Skin epidermis (tissue), 12 donors: Measurements from ENCODE around the gene TAF6.
"Not testable (repeated sequence)": the region's sequence is repeated elsewhere in the genome, so short reads cannot be mapped to it uniquely, and the experiment has no call there.

Source experiments
- H3K27ac ChIP-seq, 21 experiments: fragments of 200-600 bp; sonication (generic) in 11 of 21; one replicate each; pipeline ENCODE4 v1.5.0; 2020; ENCODE audit warnings: mild to moderate bottlenecking in 3 of 21, inconsistent platforms in 2 of 21, moderate library complexity in 2 of 21
- H3K4me3 ChIP-seq, 7 experiments: fragments of 200-600 bp; sonication (generic) in 2 of 7; one replicate each; pipeline ENCODE4 v1.5.0; 2020; ENCODE audit warnings: inconsistent platforms in 2 of 7, mild to moderate bottlenecking in 2 of 7, moderate library complexity in 1 of 7

Gene TAF6

DNA sequence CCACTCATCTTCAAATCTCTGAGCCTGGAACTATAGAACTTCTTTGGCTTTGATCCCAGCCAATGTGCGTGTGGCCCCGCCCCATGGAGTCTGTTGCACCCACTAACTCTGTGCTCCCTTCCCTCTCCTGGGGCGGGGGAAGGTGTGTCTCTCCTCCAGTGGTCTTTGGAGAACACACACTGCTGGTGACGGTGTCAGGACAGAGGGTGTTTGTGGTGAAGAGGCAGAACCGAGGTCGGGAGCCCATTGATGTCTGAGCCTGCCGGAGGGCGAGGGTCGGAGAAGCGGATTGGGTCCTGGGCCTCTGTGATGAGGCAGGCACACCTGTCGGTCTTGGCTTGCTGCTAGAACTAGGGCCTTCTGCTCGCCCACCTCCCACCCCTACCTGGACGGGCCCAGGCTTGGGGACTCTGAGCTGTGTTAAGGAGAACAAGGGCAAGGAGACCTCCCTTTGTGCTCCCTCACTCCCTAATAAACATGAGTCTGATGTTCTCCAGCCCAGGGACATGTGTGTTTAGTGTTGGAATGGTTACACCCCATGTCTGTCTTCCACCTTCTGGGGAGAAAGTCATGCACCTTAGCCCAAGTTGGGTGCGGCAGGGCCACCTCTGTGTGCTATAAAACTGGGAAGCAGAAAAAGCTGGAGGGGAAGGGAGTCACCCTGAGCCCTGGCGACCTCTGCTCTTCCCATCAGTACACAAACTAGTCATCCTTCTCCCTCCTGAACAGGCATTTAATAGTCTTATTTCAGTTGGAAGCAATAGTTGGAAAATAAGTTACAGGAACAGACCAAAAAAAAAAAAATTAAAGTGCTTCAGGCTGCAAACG is 34.8 kb upstream of the TAF6 start:
- H3K27ac ChIP-seq = peak overlapping the region in 9 of 21 experiments; percentile 1 to 57 (median 30)
- H3K4me3 ChIP-seq = no peak overlapping the region

DNA sequence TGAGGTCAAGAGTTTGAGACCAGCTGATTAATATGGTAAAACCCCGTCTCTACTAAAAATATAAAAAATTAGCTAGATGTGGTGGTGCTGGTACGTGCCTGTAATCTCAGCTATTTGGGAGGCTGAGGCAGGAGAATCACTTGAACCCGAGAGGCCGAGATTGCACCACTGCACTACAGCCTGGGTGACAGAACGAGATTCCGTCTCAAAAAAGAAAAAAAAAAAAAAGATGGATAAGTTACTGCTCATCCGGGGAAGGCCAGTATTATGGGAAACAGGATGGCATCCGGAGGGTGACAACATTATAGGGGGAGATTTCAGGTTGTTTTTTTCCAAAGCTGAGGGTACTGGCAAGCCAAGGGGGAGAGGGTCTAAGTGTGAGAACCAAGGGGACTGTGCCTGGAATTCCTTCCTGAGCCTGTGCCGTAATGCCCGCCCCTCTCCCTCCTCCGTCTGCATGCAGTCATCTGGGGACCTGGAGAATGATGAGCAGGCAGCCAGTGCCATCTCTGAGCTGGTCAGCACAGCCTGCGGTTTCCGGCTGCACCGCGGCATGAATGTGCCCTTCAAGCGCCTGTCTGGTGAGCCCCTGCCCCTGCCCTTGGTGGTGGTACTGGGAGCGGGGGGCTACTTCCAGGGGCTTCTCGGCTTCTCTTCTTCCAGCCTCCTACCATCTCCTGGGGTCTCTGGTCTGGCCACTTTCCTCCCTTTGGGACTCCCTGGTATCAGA is 33.9 kb upstream of the TAF6 start:
- Histone ChIP-seq H3K4me3 (no peak overlapping the region), H3K27ac (peak overlapping the region in 1 of 21 experiments; percentile 57)

DNA sequence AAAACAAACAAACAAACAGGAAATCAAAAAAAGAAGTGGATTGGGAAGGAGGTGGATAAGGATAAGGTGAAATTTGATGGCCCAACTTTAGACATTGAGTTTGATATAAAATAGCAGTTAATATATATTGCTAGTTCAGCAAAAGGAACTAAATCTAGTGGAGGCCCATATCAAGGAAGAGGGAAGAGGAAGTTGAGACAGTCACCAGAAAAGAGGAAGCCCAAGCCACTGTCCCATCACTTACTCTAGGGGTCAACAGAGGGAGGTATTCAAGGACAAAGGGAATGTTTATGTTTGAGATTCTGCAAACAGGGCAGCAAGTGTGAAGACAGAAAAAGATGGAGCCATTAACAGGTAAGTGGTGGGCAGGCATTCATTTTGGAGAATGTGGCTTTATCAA is 33.2 kb upstream of the TAF6 start:
- Histone ChIP-seq H3K4me3 (no peak overlapping the region), H3K27ac (peak overlapping the region in 4 of 21 experiments; percentile 32 to 57 (median 49))

DNA sequence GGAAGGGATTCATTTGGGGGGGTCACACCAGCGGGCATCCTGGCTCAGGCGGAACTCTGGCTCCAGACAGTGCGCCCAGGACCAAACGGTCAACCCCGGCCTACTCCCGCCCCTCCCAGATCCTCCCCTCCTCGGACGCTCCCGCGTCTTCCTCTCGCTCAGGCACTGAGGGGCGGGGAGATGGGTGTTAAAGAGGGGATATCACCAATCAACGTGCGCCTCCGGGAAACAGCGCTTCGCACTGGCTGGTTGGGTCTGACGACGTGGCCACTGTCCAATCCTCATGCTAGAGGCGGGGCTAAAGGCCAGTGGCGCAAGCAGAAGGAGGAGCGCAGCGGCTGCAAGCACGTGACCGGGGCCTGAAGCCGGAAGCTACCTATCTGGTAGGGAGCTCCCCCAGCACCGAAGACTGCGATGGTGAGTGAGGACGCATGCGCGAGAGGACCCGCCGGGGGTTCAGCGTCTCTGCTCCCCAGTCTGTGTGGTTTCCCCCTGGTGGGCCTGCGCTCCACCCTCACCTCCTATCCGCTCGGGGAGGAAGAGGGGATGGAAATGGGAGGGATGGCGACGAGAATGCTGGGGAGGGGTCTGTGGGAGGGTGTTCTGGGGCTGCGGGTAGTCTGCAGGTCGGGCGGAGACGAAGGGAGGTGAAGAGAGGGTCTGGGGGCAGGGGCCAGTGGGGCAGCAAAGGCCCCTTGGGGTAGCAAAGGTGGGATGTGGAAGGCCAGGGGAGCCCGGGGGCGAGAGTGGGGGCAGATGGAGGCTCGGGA is 29.6 kb upstream of the TAF6 start, which contains the start of gene LAMTOR4:
LAMTOR4 (plus strand) TSS at position 360 of the 770 bp plus-strand sequence; CDS start at position 415, 55 bp downstream.
- Histone ChIP-seq H3K27ac (peak within 1 kb of the TSS; percentile 79 to 98 (median 94)), H3K4me3 (peak within 1 kb of the TSS; percentile 62 to 90 (median 84))

DNA sequence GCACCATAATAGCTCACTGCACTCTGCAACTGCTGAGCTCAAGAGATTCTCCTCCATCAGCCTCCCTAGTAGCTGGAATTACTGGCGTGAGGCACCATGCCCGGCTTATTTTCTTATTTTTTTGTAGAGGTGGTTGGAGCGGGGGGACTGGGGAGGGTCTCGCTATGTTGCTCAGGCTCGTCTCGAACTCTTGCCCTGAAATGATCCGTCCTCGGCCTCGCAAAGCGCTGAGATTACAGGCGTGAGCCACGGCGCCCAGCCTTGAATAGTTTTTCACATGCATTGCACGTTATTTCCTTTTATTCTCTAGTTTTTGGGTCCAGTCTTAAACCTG is 29.0 kb upstream of the TAF6 start:
- Histone ChIP-seq H3K27ac (peak overlapping the region in 20 of 21 experiments; percentile 39 to 98 (median 88)), H3K4me3 (peak overlapping the region; percentile 62 to 90 (median 84))

DNA sequence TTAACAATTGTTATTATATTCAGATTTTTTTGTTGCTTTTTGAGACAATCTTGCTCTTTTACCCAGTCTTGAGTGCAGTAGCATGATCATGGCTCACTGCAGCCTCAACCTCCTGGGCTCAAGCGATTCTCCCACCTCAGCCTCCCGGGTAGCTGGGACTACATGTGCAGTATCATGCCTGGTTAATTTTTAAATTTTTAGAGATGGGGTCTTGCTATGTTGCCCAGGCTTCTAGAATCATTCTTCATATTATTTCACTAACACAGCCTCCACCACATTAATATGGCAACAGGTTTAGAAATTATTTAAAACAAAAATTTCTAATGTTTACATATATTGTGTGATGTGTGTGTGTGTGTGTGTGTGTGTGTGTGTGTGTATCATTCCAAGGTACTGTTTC is 28.1 kb upstream of the TAF6 start:
- peak overlapping the region in 2 of 21 experiments; percentile 1 to 31 for H3K27ac ChIP-seq
- no peak overlapping the region for H3K4me3 ChIP-seq

DNA sequence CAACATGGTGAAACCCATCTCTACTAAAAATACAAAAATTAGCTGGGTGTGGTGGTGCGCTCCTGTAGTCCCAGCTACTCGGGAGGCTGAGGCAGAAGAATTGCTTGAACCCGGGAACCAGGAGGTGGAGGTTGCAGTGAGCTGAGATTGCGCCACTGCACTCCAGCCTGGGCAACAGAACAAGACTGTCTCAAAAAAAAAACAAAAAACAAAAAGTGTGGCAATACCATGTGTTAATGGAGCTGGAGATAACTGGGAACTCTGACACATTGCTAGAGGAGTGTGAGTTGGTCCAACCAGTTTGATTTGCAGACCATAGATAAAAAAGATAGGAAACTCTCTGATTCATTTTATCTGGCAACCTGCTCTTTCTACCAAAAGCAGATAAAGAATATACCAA is 27.2 kb upstream of the TAF6 start:
- H3K4me3 ChIP-seq, H3K27ac ChIP-seq: not testable (repeated sequence)

DNA sequence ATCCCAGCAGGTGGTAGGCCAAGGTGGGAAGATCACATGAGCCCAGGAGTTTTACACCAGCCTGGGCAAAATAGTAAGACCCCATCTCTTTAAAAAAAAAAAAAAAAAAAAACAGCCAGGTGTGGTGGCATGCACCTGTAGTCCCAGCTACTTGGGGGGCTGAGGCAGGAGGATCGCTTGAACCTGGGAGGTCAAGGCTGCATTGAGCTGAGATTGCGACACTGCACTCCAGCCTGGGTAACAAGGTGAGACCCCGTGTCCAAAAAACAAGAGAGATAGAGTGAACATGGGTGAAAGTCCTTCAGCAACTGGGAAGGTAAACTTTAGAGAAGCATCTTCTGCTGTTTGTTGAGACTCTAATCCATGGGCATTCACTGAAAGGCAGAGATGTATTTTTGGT is 23.3 kb upstream of the TAF6 start:
- no peak overlapping the region for H3K4me3 ChIP-seq
- H3K27ac ChIP-seq = no peak overlapping the region

DNA sequence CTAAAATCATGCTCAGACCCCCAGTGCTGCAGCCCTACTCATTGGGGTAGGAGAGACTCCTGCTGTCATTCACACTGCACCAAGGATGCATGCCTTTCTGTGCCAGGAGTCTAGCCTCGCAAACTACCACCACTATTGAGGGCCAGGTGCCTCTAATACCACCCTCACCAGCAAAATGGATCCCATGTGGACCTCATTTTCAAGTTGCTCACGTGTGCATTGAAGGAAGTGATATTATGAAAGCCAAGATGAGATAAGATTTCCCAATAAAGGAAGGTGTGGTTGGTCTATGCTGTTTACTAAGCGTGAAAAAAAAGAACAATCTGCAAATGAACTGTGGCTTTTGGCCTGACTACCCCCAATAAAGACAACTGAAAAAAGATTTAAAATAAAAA is 22.4 kb upstream of the TAF6 start:
- peak overlapping the region in 3 of 21 experiments; percentile 9 to 44 (median 14) for H3K27ac ChIP-seq
- H3K4me3 ChIP-seq = no peak overlapping the region

DNA sequence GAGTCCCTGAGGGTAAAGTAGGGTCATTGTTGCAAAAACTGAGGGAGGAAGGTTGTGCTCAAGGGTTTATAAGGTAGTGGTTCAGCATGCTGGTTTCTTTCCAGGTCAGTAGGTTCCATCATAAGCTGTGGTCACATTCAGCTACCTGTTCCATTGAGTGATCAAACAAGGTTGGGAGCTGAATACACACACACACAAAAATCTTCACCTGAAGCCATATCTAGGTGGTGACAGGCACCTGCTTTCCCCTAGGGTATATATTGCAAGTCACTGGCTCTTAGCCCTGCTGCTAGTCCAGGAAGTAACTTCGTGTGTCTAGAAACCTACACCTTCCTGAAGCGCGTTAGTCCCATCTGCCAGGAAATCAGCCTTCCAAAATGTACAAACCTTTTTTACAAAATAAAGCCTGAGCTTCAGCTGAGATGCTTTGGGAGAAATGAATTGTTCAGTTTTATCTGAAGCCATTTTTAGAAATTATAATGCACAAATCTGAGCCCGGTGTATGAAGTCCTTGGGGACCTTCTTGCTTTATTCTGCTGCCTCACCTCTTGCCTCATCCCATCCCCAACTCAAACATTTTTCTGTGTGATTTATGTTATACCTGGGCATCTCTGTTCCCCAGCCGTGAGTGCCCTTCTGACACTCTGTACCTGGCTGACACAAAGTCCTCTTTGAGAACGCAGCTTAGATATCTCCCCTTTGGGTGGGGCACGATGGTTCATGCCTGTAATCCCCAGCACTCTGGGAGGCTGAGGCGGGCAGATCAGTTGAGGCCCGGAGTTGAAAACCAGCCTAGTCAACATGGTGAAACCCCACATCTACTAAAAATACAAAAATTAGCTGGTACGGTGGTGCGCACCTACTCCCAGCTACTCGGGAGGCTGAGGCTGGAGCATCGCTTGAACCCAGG is 18.9 kb upstream of the TAF6 start:
- Histone ChIP-seq H3K27ac (no peak overlapping the region), H3K4me3 (no peak overlapping the region)

DNA sequence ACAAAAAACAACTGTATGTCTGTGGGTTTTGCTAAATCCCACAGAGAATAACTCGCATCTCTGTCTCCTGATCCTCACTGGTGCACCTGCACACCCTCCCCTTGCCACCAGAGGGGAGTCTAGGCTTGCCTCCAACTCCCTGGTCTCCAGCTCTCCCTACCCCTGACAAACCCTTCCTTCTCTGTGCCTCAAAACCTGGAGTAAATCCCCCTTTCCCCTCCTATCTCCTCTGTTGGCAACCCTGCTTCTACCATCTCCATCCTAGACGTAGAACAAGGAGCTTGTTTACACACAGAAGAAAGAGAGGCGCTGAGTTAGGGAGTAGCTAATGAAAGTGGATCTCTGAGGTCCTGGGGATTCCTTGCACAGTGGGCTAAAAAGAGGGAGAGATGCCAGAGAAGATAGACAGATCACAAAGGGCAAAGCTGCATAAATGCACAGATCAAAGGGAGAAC is 13.6 kb upstream of the TAF6 start:
- no peak overlapping the region for H3K4me3 ChIP-seq
- H3K27ac ChIP-seq = no peak overlapping the region

DNA sequence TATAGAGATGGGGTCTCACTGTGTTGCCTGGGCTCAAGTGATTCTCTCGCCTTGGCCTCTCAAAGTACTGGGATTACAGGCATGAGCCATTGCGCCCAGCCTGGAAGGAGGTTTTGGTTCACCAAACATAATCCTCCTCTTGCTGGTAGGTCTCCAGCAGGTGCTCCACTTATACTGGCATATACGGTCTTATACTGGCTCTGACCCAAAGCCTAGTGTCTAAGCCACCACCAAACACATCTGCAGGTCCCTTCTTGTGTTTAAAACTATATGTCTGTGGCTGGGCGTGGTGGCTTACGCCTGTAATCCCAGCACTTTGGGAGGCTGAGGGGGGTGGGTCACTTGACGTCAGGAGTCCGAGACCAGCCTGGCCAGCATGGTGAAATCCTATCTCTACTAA is 13.0 kb upstream of the TAF6 start:
- no peak overlapping the region for H3K4me3 ChIP-seq
- no peak overlapping the region for H3K27ac ChIP-seq

DNA sequence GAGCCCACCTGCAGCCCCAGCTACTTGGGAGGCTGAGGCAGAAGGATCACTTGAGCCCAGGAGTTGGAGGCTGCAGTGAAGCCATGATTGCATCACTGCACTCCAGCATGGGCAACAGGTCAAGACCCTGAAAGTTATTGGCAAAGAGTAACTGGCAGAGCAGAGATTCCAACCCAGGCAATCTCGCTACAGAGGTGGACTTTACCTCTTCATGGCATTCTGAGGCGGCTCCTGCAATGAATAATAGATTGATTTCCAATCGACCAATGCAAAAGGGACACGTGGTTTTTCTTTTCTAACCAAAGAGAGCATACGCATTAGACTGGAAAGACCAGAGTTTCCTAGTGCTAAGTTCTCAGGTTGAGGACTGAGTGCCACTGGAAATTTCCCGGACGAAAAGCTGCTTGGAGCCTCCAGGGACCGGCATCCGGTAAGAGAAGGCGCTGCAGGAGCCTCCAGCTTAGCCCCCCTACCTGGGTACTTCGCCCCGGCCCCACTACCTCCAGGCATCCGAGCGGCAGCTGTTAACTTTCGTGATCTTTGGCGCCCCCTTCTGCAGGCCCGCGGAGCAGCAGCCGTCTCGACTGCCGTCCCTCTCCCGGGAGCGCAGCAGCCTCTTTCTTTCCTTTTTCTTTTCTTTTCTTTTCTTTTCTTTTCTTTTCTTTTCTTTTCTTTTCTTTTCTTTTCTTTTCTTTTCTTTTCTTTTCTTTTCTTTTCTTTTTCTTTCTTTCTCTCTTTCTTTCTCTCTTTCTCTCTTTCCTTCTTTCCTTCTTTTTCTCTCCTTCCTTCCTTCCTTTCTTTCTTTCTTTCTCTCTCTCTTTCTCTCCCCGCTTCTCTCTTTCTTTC is 11.7 kb upstream of the TAF6 start:
- Histone ChIP-seq H3K27ac (peak overlapping the region in 1 of 21 experiments; percentile 7), H3K4me3 (no peak overlapping the region)

DNA sequence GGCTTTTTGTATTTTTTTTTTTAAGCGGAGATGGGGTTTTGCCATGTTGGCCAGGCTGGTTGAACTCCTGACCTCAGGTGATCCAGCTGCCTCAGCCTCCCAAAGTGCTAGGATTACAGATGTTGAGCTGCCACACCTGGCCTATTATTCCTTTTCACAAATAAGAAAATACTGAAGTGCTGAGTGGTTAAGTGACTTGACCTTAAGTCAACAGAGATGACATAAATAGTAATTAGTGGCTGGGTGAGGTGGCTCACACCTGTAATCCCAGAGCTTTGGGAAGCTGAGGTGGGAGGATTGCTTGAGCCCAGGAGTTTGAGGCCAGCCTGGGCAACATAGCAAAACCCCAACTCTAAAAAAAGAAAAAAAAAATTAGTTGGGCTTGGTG is 11.1 kb upstream of the TAF6 start:
- H3K27ac ChIP-seq, H3K4me3 ChIP-seq: not testable (repeated sequence)

DNA sequence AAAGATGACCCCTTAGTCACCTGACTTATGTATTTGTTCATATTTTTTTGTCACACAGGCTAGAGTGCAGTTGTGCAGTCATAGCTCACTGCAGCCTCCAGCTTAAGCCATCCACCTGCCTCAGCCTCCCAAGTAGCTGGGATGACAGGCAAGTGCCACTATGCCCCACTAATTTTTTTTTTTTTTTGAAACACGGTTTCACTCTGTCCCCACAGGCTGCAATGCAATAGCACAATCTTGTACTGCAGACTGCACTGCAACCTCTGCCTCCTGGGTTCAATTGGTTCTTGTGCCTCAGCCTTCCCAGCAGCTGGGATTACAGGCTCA is 9.4 kb upstream of the TAF6 start:
- Histone ChIP-seq H3K4me3 (no peak overlapping the region), H3K27ac (peak overlapping the region in 2 of 21 experiments; percentile 89 to 94)

DNA sequence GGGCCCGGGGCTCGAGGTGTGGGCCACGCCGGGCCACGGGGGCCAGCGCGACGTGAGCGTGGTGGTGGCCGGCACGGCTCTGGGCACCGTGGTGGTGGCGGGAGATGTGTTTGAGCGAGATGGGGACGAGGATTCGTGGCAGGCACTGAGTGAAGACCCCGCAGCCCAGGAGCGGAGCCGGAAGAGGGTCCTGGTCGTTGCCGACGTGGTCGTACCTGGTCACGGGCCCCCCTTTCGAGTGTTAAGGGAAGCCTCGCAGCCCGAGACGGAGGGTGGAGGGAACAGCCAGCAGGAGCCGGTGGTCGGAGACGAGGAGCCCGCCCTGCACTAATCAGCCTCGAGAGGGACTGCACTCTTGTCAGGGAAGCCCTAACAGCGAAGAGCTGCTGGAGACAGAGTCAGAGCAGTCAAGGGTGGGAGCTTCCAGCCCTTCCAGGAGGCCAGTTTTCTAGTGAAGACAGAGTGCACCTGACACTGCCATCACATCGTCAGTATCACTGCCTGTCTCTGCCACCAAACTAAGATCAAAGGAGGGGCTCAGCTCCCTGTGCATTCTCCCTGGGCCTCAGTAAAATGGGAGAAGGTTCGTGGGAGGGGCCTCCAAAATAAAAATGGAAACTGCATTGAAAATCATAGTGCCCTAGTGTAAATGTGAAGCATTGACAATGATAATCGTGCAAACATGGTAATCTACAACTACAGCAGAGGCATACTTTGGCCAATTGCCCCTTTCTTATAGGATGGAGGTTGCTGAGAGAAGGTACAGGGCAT is 8.9 kb upstream of the TAF6 start:
- peak overlapping the region in 20 of 21 experiments; percentile 81 to 99 (median 95) for H3K27ac ChIP-seq
- H3K4me3 ChIP-seq = peak overlapping the region; percentile 60 to 93 (median 73)
